Ovary (tissue), 9 donors: ENCODE data around the gene SLC39A7. TPM values are rescaled to one million over a fixed set of nuclear protein-coding genes. Genes with fewer than 3 reads are reported as not detected.
A peak's percentile ranks its signal among the peaks of the same experiment; 100 is the strongest.

Experiments
- DNase-seq, 5 donors: peaks; one replicate each; pipeline ENCODE4 v3.0.0-alpha.2; 2019 to 2020
- H3K27ac ChIP-seq, 2 donors: fragments of 200-600 bp; one replicate each; pipeline versions ENCODE4 v1.5.1 to v1.8.0; 2019 to 2022
- H3K27me3 ChIP-seq: fragments of 200-600 bp; one replicate; pipeline ENCODE4 v1.8.0; 2022
- H3K36me3 ChIP-seq: fragments of 200-600 bp; sonication (generic); one replicate; pipeline ENCODE4 v1.5.1; 2019
- H3K4me1 ChIP-seq: one replicate; pipeline ENCODE4 v1.8.1; 2013; ENCODE audit warnings: mild to moderate bottlenecking, moderate library complexity; ENCODE audit not compliant: insufficient read depth
- H3K4me3 ChIP-seq: fragments of 200-600 bp; sonication (generic); one replicate; pipeline ENCODE4 v1.5.1; 2017
- H3K9me3 ChIP-seq, 2 donors: fragments of 200-600 bp in 1 of 2; sonication (generic) in 1 of 2; one replicate each; pipeline versions ENCODE4 v1.5.1 to v1.8.1; 2013 to 2019; ENCODE audit warnings: mild to moderate bottlenecking in 1 of 2, moderate library complexity in 1 of 2
- CTCF ChIP-seq, 3 donors: fragments of 450-650 bp in 2 of 3; fragments of 200-600 bp in 1 of 3; IDR thresholded peaks; one replicate each; pipeline versions ENCODE4 v1.5.1 to v1.8.0; 2016 to 2022; ENCODE audit warnings: antibody characterized with exemption in 3 of 3, mild to moderate bottlenecking in 1 of 3
- EP300 ChIP-seq: sonication (generic); formaldehyde crosslinking; IDR thresholded peaks from one replicate; pipeline ENCODE4 v1.6.1; 2017; ENCODE audit warnings: antibody characterized with exemption
- POLR2A ChIP-seq: fragments of 450-650 bp; IDR thresholded peaks from one replicate; pipeline ENCODE4 v1.6.1; 2017; ENCODE audit warnings: antibody characterized with exemption, mild to moderate bottlenecking, moderate library complexity
- WGBS, 3 donors: extraction: QIAGEN DNeasy Blood & Tissue Kit in 1 of 3; methylation state at CpG; one replicate each; pipeline versions ENCODE4 v1.1.5 to v1.1.7; 2013 to 2017; 5-methylcytosine and 5-hydroxymethylcytosine counted together
- intact Hi-C, 4 donors: fragments of 100-400 bp; cut with DNase I; formaldehyde crosslinking; loops; one replicate each; pipeline versions ENCODE4 v1.11.0 to v1.15.1; 2022 to 2023
- microRNA counts: library from miRNA; unstranded; fragments of <30 nt; microRNA quantifications from one replicate; lab custom pipeline; 2016
- microRNA-seq, 3 donors: library from miRNA; unstranded; fragments of <30 nt; microRNA quantifications; one replicate each; pipeline versions ENCODE4 to v1.2.0, GENCODE V29; 2019 to 2020
- polyA plus RNA-seq, 2 donors: library from polyadenylated mRNA; stranded (reverse); fragments of 200-250 nt in 1 of 2; fragments of 350-450 nt in 1 of 2; fragmentation: Illumina TruSeq in 1 of 2; extraction: RNeasy Lipid Tissue Mini Kit (QIAGEN cat#74804) in 1 of 2; gene quantifications; one replicate each; pipeline ENCODE4 v1.2.3, GENCODE V29; 2013 to 2014
- small RNA-seq: library from RNA; depleted of rRNA; stranded (forward); fragments of <200 nt; gene quantifications from one replicate; pipeline ENCODE3, GENCODE V24; 2016
- total RNA-seq, 7 donors: library from RNA; depleted of rRNA in 2 of 7; stranded (reverse); fragments of >200 nt in 2 of 7; fragmentation: NEBNext Ultra II Directional in 3 of 7; extraction: Animal tissue kit (Norgen Biotek cat#: 25700) in 3 of 7; gene quantifications; one replicate each; pipeline versions ENCODE4 v1.1.0 to v1.2.4, GENCODE V29; 2016 to 2023
- donor health status: DM: no; HTN: no; CAD: no; lungs with moderate emphysema.
- donor health status: DM: no; HTN: no; CAD: no.
- donor health status: Bipolar disorder and iron deficiency.
- donor health status: DM: yes; HTN: yes; CAD: no.
- donor health status: DM: no; HTN: no; CAD: no.
- donor health status: DM: yes; HTN: yes; CAD: no.

Gene SLC39A7
- total and polyA plus RNA-seq, 9 donors = 27.4 to 80.0 (median 61.2) TPM

- Histone ChIP-seq H3K4me3 (peak overlapping the region; percentile 62), H3K4me1 (peaks cover 3% of the 10 kb centered on the region), H3K27ac (peak overlapping the region; percentile 78 to 84), H3K27me3 (no peaks in the 10 kb centered on the region), H3K36me3 (no peaks in the 10 kb centered on the region), H3K9me3 (no peaks in the 10 kb centered on the region)
- 9 to 17% (median 12%) methylated on average over 14 to 15 of the region's 15 CpGs for WGBS, 3 donors
- DNase-seq = peak in 3 of 5 donors; percentile 41 to 53 (median 47)
- intact Hi-C loops = loop anchor here (2.0 to 10.0 kb wide), 5 partner anchors 87 to 245 kb away; partner anchors contain the start of gene HLA-DOA (in 3 of the 4)
- TF ChIP-seq POLR2A (no peak), EP300 (no peak), CTCF (IDR thresholded peaks at IDR 0.05) (no peak)
Measured at GRCh38 chr6:33249732-33250630, 49.3 kb downstream of the SLC39A7 start.

GRCh38 chr6:33250731-33251130 lies 50.1 kb downstream of the SLC39A7 start:
- Histone ChIP-seq H3K27me3 (no peaks in the 10 kb centered on the region), H3K4me1 (peaks cover 3% of the 10 kb centered on the region), H3K27ac (no peak overlapping the region), H3K9me3 (no peaks in the 10 kb centered on the region), H3K4me3 (no peak overlapping the region), H3K36me3 (no peaks in the 10 kb centered on the region)
- DNase-seq = no peak
- intact Hi-C loops = no loop called here
- no peak for TF ChIP-seq CTCF (IDR thresholded peaks at IDR 0.05)
- TF ChIP-seq POLR2A = no peak
- 90 to 94% (median 93%) methylated on average over 13 of the region's 13 CpGs for WGBS, 3 donors

GRCh38 chr6:33251395-33252012 lies 50.8 kb downstream of the SLC39A7 start:
- no peaks in the 10 kb centered on the region for H3K27me3 ChIP-seq
- TF ChIP-seq CTCF (IDR thresholded peaks at IDR 0.05) (no peak), EP300 (no peak), POLR2A (no peak)
- peaks cover 3% of the 10 kb centered on the region for H3K4me1 ChIP-seq
- H3K9me3 ChIP-seq = no peaks in the 10 kb centered on the region
- WGBS, 3 donors = 83 to 89% (median 86%) methylated on average over 6 of the region's 6 CpGs
- no peak overlapping the region for H3K4me3 ChIP-seq
- H3K36me3 ChIP-seq = no peaks in the 10 kb centered on the region
- DNase-seq = no peak
- no peak overlapping the region for H3K27ac ChIP-seq
- intact Hi-C loops = no loop called here

- no peak overlapping the region for H3K27ac ChIP-seq
- peaks cover 3% of the 10 kb centered on the region for H3K4me1 ChIP-seq
- intact Hi-C loops = no loop called here
- no peaks in the 10 kb centered on the region for H3K36me3 ChIP-seq
- no peaks in the 10 kb centered on the region for H3K27me3 ChIP-seq
- no peaks in the 10 kb centered on the region for H3K9me3 ChIP-seq
- TF ChIP-seq EP300 (no peak), POLR2A (no peak), CTCF (IDR thresholded peaks at IDR 0.05) (no peak)
- DNase-seq = no peak
- H3K4me3 ChIP-seq = no peak overlapping the region
Measured at GRCh38 chr6:33252759-33253158, 52.1 kb downstream of the SLC39A7 start.

MicroRNA genes within 50 kb of the gene (microRNA counts, 767-probe panel; counts per million panel counts)
- microRNA hsa-miR-219-1-3p (lab: Ali Mortazavi, UCI) = 530 counts per million, percentile 78 among the panel's probes with 10 or more counts
- 530 counts per million, percentile 78 among the panel's probes with 10 or more counts for microRNA hsa-miR-219-5p (lab: Ali Mortazavi, UCI)

Small RNA genes within 50 kb of the gene (microRNA-seq; reads per million reads assigned to microRNA genes)
- gene MIR219A1 = 3.4 to 5.4 (median 4.5) reads per million in 3 donors

Small RNA genes within 50 kb of the gene (small RNA-seq; reads per million reads assigned to genes)
- 1.7 reads per million, percentile 69 among the genes with 10 or more reads in this experiment for gene MIR219A1
- not detected for gene RNY4P10

Other genes with a start within 250 kb of the SLC39A7 start
- gene HLA-DMA, start 247.8 kb upstream of the SLC39A7 start, total RNA-seq = 10 to 100 TPM in 6 of 7 donors, 1 to 10 TPM in 1; 5.7 to 50.4 (median 18.5) TPM
- gene HLA-DMA, start 247.8 kb upstream of the SLC39A7 start, polyA plus RNA-seq = 100 to 1,000 TPM in 1 of 2 donors, 10 to 100 TPM in 1; 19.2 to 162 TPM
- gene BRD2, start 232.3 kb upstream of the SLC39A7 start, total RNA-seq = 100 to 1,000 TPM; 106 to 196 (median 163) TPM
- gene BRD2, start 232.3 kb upstream of the SLC39A7 start, polyA plus RNA-seq = 100 to 1,000 TPM; 128 to 301 TPM
- 10 to 100 TPM in 1 of 7 donors, 1 to 10 TPM in 6; 1.1 to 17.3 (median 6.4) TPM for gene HLA-DOA, start 191.3 kb upstream of the SLC39A7 start, total RNA-seq
- gene HLA-DOA, start 191.3 kb upstream of the SLC39A7 start, polyA plus RNA-seq = 10 to 100 TPM in 1 of 2 donors, 1 to 10 TPM in 1; 2.5 to 25.3 TPM
- gene HLA-DPA1, start 127.2 kb upstream of the SLC39A7 start, total RNA-seq = 10 to 100 TPM; 11.8 to 62.0 (median 46.8) TPM
- 100 to 1,000 TPM in 1 of 2 donors, 10 to 100 TPM in 1; 26.7 to 304 TPM for gene HLA-DPA1, start 127.2 kb upstream of the SLC39A7 start, polyA plus RNA-seq
- gene HLA-DPB1, start 124.9 kb upstream of the SLC39A7 start, total RNA-seq = 10 to 100 TPM; 19.4 to 85.8 (median 44.7) TPM
- 100 to 1,000 TPM in 1 of 2 donors, 10 to 100 TPM in 1; 39.5 to 120 TPM for gene HLA-DPB1, start 124.9 kb upstream of the SLC39A7 start, polyA plus RNA-seq
- 1 to 10 TPM in 2 of 7 donors, under 1 TPM in 5; 0.53 to 1.2 (median 0.92) TPM for gene COL11A2, start 8.4 kb upstream of the SLC39A7 start, total RNA-seq
- gene COL11A2, start 8.4 kb upstream of the SLC39A7 start, polyA plus RNA-seq = under 1 TPM; 0.52 to 0.96 TPM
- 10 to 100 TPM; 19.8 to 54.0 (median 48.5) TPM for gene RXRB, start 202 bp upstream of the SLC39A7 start, total RNA-seq
- 10 to 100 TPM; 40.9 to 42.1 TPM for gene RXRB, start 202 bp upstream of the SLC39A7 start, polyA plus RNA-seq
- 10 to 100 TPM in 2 of 7 donors, 1 to 10 TPM in 5; 4.0 to 18.4 (median 7.7) TPM for gene HSD17B8, start 3.8 kb downstream of the SLC39A7 start, total RNA-seq
- gene HSD17B8, start 3.8 kb downstream of the SLC39A7 start, polyA plus RNA-seq = 10 to 100 TPM in 1 of 2 donors, 1 to 10 TPM in 1; 9.4 to 10.3 TPM
- 10 to 100 TPM; 20.7 to 70.6 (median 52.3) TPM for gene RING1, start 7.6 kb downstream of the SLC39A7 start, total RNA-seq
- gene RING1, start 7.6 kb downstream of the SLC39A7 start, polyA plus RNA-seq = 10 to 100 TPM; 37.3 to 51.7 TPM
- 10 to 100 TPM; 24.0 to 55.6 (median 45.2) TPM for gene VPS52, start 71.0 kb downstream of the SLC39A7 start, total RNA-seq
- gene VPS52, start 71.0 kb downstream of the SLC39A7 start, polyA plus RNA-seq = 10 to 100 TPM; 39.5 to 56.7 TPM
- gene RPS18, start 71.2 kb downstream of the SLC39A7 start, total RNA-seq = 1,000 to 10,000 TPM; 4,177 to 8,845 (median 4,854) TPM
- gene RPS18, start 71.2 kb downstream of the SLC39A7 start, polyA plus RNA-seq = over 10,000 TPM in 1 of 2 donors, 1,000 to 10,000 TPM in 1; 6,405 to 11,953 TPM
- 10 to 100 TPM in 2 of 7 donors, 1 to 10 TPM in 5; 4.3 to 10.6 (median 6.9) TPM for gene B3GALT4, start 76.3 kb downstream of the SLC39A7 start, total RNA-seq
- gene B3GALT4, start 76.3 kb downstream of the SLC39A7 start, polyA plus RNA-seq = 1 to 10 TPM; 2.7 to 7.4 TPM
- 10 to 100 TPM; 29.1 to 58.5 (median 35.0) TPM for gene WDR46, start 88.4 kb downstream of the SLC39A7 start, total RNA-seq
- gene WDR46, start 88.4 kb downstream of the SLC39A7 start, polyA plus RNA-seq = 10 to 100 TPM; 25.5 to 27.0 TPM
- gene PFDN6, start 88.7 kb downstream of the SLC39A7 start, total RNA-seq = 10 to 100 TPM in 6 of 7 donors, 1 to 10 TPM in 1; 9.8 to 46.8 (median 42.0) TPM
- 10 to 100 TPM; 80.3 to 83.0 TPM for gene PFDN6, start 88.7 kb downstream of the SLC39A7 start, polyA plus RNA-seq
- gene RGL2, start 98.1 kb downstream of the SLC39A7 start, total RNA-seq = 10 to 100 TPM; 41.4 to 82.0 (median 64.9) TPM
- gene RGL2, start 98.1 kb downstream of the SLC39A7 start, polyA plus RNA-seq = 10 to 100 TPM; 26.9 to 66.0 TPM
- 100 to 1,000 TPM in 1 of 7 donors, 10 to 100 TPM in 6; 33.7 to 121 (median 66.9) TPM for gene TAPBP, start 113.2 kb downstream of the SLC39A7 start, total RNA-seq
- 10 to 100 TPM; 24.4 to 40.5 TPM for gene TAPBP, start 113.2 kb downstream of the SLC39A7 start, polyA plus RNA-seq
- gene ZBTB22, start 116.9 kb downstream of the SLC39A7 start, total RNA-seq = 10 to 100 TPM; 17.9 to 38.0 (median 26.1) TPM
- gene ZBTB22, start 116.9 kb downstream of the SLC39A7 start, polyA plus RNA-seq = 10 to 100 TPM; 13.7 to 26.5 TPM
- gene DAXX, start 122.1 kb downstream of the SLC39A7 start, total RNA-seq = 10 to 100 TPM; 18.8 to 38.9 (median 33.4) TPM
- 10 to 100 TPM; 30.8 to 81.5 TPM for gene DAXX, start 122.1 kb downstream of the SLC39A7 start, polyA plus RNA-seq
- gene KIFC1, start 191.0 kb downstream of the SLC39A7 start, total RNA-seq = 1 to 10 TPM in 6 of 7 donors, under 1 TPM in 1; 0.60 to 3.9 (median 2.2) TPM
- 1 to 10 TPM; 1.7 to 2.3 TPM for gene KIFC1, start 191.0 kb downstream of the SLC39A7 start, polyA plus RNA-seq
- 100 to 1,000 TPM in 5 of 7 donors, 10 to 100 TPM in 2; 94.3 to 182 (median 123) TPM for gene PHF1, start 210.1 kb downstream of the SLC39A7 start, total RNA-seq
- 100 to 1,000 TPM in 1 of 2 donors, 10 to 100 TPM in 1; 80.7 to 179 TPM for gene PHF1, start 210.1 kb downstream of the SLC39A7 start, polyA plus RNA-seq
- gene CUTA, start 217.2 kb downstream of the SLC39A7 start, total RNA-seq = 100 to 1,000 TPM; 125 to 238 (median 177) TPM
- gene CUTA, start 217.2 kb downstream of the SLC39A7 start, polyA plus RNA-seq = 100 to 1,000 TPM; 173 to 250 TPM
- 10 to 100 TPM; 17.5 to 60.0 (median 43.1) TPM for gene SYNGAP1, start 219.2 kb downstream of the SLC39A7 start, total RNA-seq
- gene SYNGAP1, start 219.2 kb downstream of the SLC39A7 start, polyA plus RNA-seq = 10 to 100 TPM; 14.6 to 29.8 TPM